Prostate gland (tissue), 2 donors: ENCODE measurements around the gene SLC33A1. TPM values are rescaled to one million over a fixed set of nuclear protein-coding genes. Genes with fewer than 3 reads are reported as not detected.

Experiments used
- DNase-seq: peaks from one replicate; pipeline ENCODE4 v3.0.0-alpha.2; 2019; ENCODE audit warnings: low spot score
- H3K27ac ChIP-seq, 2 donors: fragments of 200-600 bp; sonication (generic); 2 replicates each; pipeline ENCODE4 v1.5.1; 2017 to 2019
- H3K27me3 ChIP-seq: fragments of 200-600 bp; sonication (generic); replicated peaks from 2 replicates; pipeline ENCODE4 v1.5.1; 2019; ENCODE audit not compliant: insufficient read depth
- H3K36me3 ChIP-seq, 2 donors: fragments of 200-600 bp; sonication (generic); 1 replicate in 1 of 2; 2 replicates in 1 of 2; pipeline versions ENCODE4 v1.5.1 to v1.8.1; 2017 to 2019
- H3K4me1 ChIP-seq: fragments of 200-600 bp; sonication (generic); replicated peaks from 2 replicates; pipeline ENCODE4 v1.5.1; 2019
- H3K4me3 ChIP-seq, 2 donors: fragments of 200-600 bp; sonication (generic); 2 replicates each; pipeline ENCODE4 v1.5.1; 2017 to 2019
- H3K9me3 ChIP-seq: fragments of 200-600 bp; sonication (generic); 2 replicates; pipeline ENCODE4 v1.5.1; 2017
- CTCF ChIP-seq, 4 experiments: fragments of 200-600 bp in 2 of 4; fragments of 450-650 bp in 2 of 4; sonication (generic) in 2 of 4; IDR thresholded peaks; 1 replicate in 3 of 4; 2 replicates in 1 of 4; pipeline ENCODE4 v1.5.1; 2016 to 2019; ENCODE audit warnings: antibody characterized with exemption in 4 of 4, mild to moderate bottlenecking in 2 of 4, moderate library complexity in 2 of 4
- POLR2A ChIP-seq: fragments of 450-650 bp; IDR thresholded peaks from one replicate; pipeline ENCODE4 v1.6.1; 2016; ENCODE audit warnings: antibody characterized with exemption, mild to moderate bottlenecking
- POLR2AphosphoS5 ChIP-seq: sonication (generic); formaldehyde crosslinking; IDR thresholded peaks from one replicate; pipeline ENCODE4 v1.6.1; 2017; ENCODE audit warnings: antibody characterized with exemption
- WGBS: methylation state at CpG from one replicate; pipeline ENCODE4 v1.1.5; 2018; 5-methylcytosine and 5-hydroxymethylcytosine counted together
- intact Hi-C: fragments of 100-400 bp; cut with DNase I; formaldehyde crosslinking; loops from one replicate; pipeline ENCODE4 v1.14.2; 2022
- total RNA-seq, 2 donors: library from RNA; depleted of rRNA; stranded (reverse); fragments of >200 nt; gene quantifications; one replicate each; pipeline ENCODE4 v1.1.0, GENCODE V29; 2016

SLC33A1 gene
- 10 to 100 TPM; 43.4 to 43.9 TPM for total RNA-seq

GRCh38 chr3:155854141-155854940, at the start of gene SLC33A1:
SLC33A1 (minus strand) TSS chr3:155854427; CDS start chr3:155853997, 430 bp downstream.
- TF ChIP-seq POLR2A, result peak; percentile 56
- TF ChIP-seq CTCF (IDR thresholded peaks at IDR 0.05), result peak in 2 of 4 experiments; percentile 17 to 28
- peak; percentile 98 for TF ChIP-seq POLR2AphosphoS5
- DNase-seq, result peak; percentile 99
- H3K4me3 ChIP-seq, result peak within 1 kb of the TSS; percentile 77 to 97
- no peaks in the 10 kb centered on the region for H3K27me3 ChIP-seq
- intact Hi-C loops, result loop anchor here (1.0 to 5.0 kb wide), 2 partner anchors 16 to 47 kb away; partner anchors contain the start of genes C3orf33 and GMPS
- H3K9me3 ChIP-seq, result no peaks in the 10 kb centered on the region
- under 1% methylated on average over 49 of the region's 50 CpGs for WGBS
- H3K27ac ChIP-seq, result peak within 1 kb of the TSS; percentile 88 to 93
- no peaks in the 10 kb centered on the region for H3K36me3 ChIP-seq
- no peaks in the 10 kb centered on the region for H3K4me1 ChIP-seq

GRCh38 chr3:155895379-155895900, 41.2 kb upstream of the SLC33A1 start:
- Histone ChIP-seq H3K4me1 (no peaks in the 10 kb centered on the region), H3K4me3 (no peak overlapping the region), H3K36me3 (no peaks in the 10 kb centered on the region), H3K27me3 (no peaks in the 10 kb centered on the region), H3K27ac (no peak overlapping the region), H3K9me3 (no peaks in the 10 kb centered on the region)
- 93% methylated on average over 7 of the region's 7 CpGs for WGBS
- no peak for DNase-seq
- intact Hi-C loops, result no loop called here
- TF ChIP-seq CTCF (IDR thresholded peaks at IDR 0.05) (no peak), POLR2A (no peak), POLR2AphosphoS5 (no peak)

DNA sequence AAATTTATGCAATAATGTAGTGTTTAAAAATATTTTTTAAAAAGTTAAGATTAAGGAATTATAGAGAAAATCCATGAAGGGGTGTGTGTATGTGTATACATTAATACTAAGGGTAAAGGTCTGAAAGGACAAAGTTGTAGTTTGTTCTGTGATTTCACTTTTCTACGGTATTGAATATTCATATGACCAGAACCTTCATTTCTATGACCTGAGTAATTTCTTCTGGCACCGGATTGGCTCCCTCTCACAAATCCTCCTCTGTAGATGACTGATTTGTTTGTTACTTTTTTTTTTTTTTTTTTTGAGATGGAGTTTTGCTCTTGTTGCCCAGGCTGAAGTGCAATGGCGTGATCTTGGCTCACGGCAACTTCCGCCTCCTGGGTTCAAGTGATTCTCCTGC, 37.1 kb upstream of the SLC33A1 start:
- TF ChIP-seq CTCF (IDR thresholded peaks at IDR 0.05) (no peak), POLR2A (no peak), POLR2AphosphoS5 (no peak)
- H3K27me3 ChIP-seq, result no peaks in the 10 kb centered on the region
- intact Hi-C loops, result no loop called here
- H3K4me1 ChIP-seq, result no peaks in the 10 kb centered on the region
- no peaks in the 10 kb centered on the region for H3K36me3 ChIP-seq
- no peak for DNase-seq
- no peaks in the 10 kb centered on the region for H3K9me3 ChIP-seq
- WGBS, result 96% methylated on average over 5 of the region's 5 CpGs
- H3K27ac ChIP-seq, result no peak overlapping the region
- H3K4me3 ChIP-seq, result no peak overlapping the region

GRCh38 chr3:155890671-155891190, 36.5 kb upstream of the SLC33A1 start:
- Histone ChIP-seq H3K27ac (no peak overlapping the region), H3K4me1 (no peaks in the 10 kb centered on the region), H3K9me3 (no peaks in the 10 kb centered on the region), H3K27me3 (no peaks in the 10 kb centered on the region), H3K36me3 (no peaks in the 10 kb centered on the region), H3K4me3 (no peak overlapping the region)
- DNase-seq, result no peak
- WGBS, result 24% methylated on average over 2 of the region's 2 CpGs
- TF ChIP-seq POLR2A, result no peak
- TF ChIP-seq CTCF (IDR thresholded peaks at IDR 0.05), result no peak
- no peak for TF ChIP-seq POLR2AphosphoS5
- intact Hi-C loops, result no loop called here
